HG03342 (cell line): ENCODE results near the gene FOXO1.

ENCODE experiments used
- ATAC-seq: cut with Tn5 transposase; IDR thresholded peaks from one replicate; pipeline ENCODE4 v1.9.1; 2021; ENCODE audit warnings: mild to moderate bottlenecking, moderate library complexity; ENCODE audit not compliant: unreplicated experiment

Gene FOXO1

GRCh38 chr13:40517486-40518480 lies 148.7 kb downstream of the FOXO1 start:
- peak; percentile 82 for ATAC-seq

DNA sequence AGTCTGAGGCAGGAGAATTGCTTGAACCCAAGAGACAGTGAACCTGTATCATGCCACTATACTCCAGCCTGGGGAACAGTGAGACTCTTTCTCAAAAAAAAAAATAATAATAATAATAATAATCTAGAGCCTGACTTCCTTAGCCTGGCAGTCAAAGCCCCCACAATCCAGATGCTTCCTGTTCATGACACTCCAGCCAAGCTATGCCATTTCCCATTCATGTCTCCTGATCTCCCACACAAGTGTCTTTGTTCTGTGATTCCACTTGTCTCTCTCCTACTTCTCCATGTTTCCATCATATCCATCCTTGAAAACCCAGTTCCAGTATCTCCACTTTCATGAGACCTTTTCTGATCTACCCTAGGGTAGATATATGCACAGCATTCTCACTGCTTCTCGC lies 150.7 kb downstream of the FOXO1 start:
- no peak for ATAC-seq

DNA sequence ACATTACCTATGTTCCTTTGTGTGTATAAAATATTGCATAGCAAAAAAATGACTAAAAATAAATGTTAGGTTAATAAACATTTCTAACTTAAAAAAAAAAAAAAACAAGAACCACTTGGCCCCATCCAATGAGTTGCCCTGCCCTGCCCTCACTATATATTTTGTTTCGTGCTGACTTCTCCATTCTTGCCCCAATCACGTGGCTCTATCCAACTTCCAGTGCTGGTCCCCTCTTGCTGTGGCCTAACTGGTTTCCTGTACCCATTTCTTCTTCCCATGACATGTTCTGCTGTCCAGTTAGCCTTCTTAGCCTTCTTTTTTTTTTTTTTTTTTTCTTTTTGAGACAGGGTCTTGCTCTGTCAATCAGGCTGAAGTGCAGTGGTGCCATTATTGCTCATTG lies 151.6 kb downstream of the FOXO1 start:
- no peak for ATAC-seq

DNA sequence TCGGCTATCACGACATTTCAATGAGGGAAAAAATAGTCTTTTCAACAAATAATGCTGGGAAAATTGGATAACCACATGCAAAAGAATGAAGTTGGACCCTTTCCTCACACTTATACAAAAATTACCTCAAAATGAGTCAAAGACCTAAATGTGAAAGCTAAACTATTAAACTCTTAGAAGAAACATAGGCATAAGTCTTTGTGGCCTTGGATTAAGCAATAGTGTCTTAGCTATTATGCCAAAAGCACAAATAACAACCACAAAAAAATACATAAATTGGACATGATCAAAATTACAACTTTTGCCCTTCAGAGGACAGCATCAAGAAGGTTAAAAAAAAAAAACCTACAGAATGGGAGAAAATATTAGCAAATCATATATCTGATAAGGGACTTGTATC lies 156.6 kb downstream of the FOXO1 start:
- no peak for ATAC-seq

DNA sequence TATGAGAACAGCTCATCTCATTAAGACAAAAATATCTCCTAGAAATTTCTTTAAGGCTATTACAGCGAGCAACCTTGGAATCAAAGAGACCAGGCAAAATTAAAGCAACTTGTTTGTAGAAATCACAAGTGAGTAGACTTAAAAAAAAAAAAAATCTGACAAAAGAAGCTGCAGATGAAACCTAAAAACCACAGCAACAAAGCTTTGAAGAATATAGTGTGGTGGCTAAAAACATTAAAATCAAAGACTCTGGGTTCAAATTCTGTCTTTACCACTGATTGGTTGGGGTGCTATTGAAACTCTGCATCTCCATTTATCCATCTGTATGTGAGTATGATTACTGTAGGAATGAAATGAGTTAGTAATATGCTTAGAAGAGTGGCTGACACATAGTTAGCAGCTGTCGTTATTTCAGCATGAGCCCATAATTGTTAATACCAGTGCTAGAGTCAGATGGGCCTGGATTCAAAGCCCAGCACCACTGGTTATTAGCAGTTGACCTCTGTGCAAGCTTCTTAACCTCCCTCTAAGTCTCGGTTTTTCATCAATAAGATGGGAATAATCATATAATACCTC lies 157.6 kb downstream of the FOXO1 start:
- ATAC-seq, result no peak

- no peak for ATAC-seq
Measured at GRCh38 chr13:40508127-40508526, 158.3 kb downstream of the FOXO1 start.

DNA sequence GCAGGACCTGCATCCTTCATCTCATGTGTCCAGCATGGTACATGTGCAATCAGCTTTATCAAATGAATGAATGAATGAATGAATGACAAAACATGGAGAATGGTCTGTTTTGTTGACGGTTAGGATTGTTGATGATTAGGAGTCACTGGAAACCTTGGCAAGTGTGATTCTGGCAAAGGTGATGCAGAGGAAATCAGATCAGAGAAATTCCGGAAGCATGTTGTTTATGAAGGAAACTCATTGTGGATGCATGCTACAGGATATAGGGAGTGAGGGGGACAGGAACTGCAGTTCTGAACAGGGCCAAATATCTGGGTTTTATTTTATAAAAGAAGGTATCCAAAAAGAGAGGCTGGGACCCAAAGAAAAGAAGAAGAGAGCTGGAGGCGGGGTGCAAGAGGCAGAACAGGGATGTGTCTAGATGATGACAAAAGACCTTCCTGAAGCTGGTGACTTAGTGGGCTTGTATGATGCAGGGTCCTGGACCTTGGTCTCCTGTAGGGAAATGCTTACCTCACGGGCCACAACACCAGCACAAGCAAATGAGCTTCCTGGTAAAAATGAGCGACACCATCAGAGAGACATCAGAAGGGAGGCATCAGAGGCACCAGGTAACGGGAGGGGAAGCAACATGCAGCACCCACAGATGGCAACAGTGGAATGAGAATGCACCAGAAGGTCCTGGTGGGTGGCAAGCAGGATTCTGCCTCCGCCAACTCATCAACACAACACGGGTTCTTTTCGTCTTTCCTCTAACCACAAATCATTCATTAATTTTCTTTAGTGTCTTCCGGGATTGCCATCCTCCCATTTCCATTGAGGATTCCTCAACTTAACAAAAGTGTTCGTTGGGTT lies 159.6 kb downstream of the FOXO1 start:
- no peak for ATAC-seq
